HG03135 (cell line): Measurements from ENCODE around the gene LNX2.
A peak's percentile ranks its signal among the peaks of the same experiment; 100 is the strongest.
"Not testable (repeated sequence)": the region's sequence is repeated elsewhere in the genome, so short reads cannot be mapped to it uniquely, and the experiment has no call there.

Experiments used
- ATAC-seq: cut with Tn5 transposase; IDR thresholded peaks from one replicate; pipeline ENCODE4 v1.9.1; 2021; ENCODE audit warnings: mild to moderate bottlenecking, moderate library complexity; ENCODE audit not compliant: unreplicated experiment

LNX2 gene

GRCh38 chr13:27638001-27638400, 17.7 kb upstream of the LNX2 start:
- no peak for ATAC-seq

GRCh38 chr13:27637289-27637626, 16.9 kb upstream of the LNX2 start:
- ATAC-seq, result no peak

- ATAC-seq, result no peak
Observed at GRCh38 chr13:27636589-27637288, 16.4 kb upstream of the LNX2 start.

- ATAC-seq, result no peak
Observed at GRCh38 chr13:27635266-27635665, 14.9 kb upstream of the LNX2 start.

- ATAC-seq, result no peak
Observed at GRCh38 chr13:27634791-27635190, 14.5 kb upstream of the LNX2 start.

GRCh38 chr13:27634231-27634630, 13.9 kb upstream of the LNX2 start:
- ATAC-seq, result no peak

- ATAC-seq, result no peak
Observed at GRCh38 chr13:27632648-27633047, 12.3 kb upstream of the LNX2 start.

- no peak for ATAC-seq
Observed at GRCh38 chr13:27632214-27632613, 11.9 kb upstream of the LNX2 start.

- no peak for ATAC-seq
Observed at GRCh38 chr13:27631665-27632064, 11.3 kb upstream of the LNX2 start.

GRCh38 chr13:27631156-27631555, 10.8 kb upstream of the LNX2 start:
- no peak for ATAC-seq

GRCh38 chr13:27628766-27629165, 8.4 kb upstream of the LNX2 start:
- ATAC-seq, result not testable (repeated sequence)

GRCh38 chr13:27628081-27628480, 7.8 kb upstream of the LNX2 start:
- no peak for ATAC-seq

- ATAC-seq, result no peak
Observed at GRCh38 chr13:27627380-27627779, 7.1 kb upstream of the LNX2 start.

- ATAC-seq, result no peak
Observed at GRCh38 chr13:27625839-27626238, 5.5 kb upstream of the LNX2 start.

GRCh38 chr13:27624071-27624470, 3.7 kb upstream of the LNX2 start:
- ATAC-seq, result no peak

- ATAC-seq, result no peak
Observed at GRCh38 chr13:27622881-27623280, 2.6 kb upstream of the LNX2 start.

GRCh38 chr13:27622102-27622820, 1.9 kb upstream of the LNX2 start:
- peak; percentile 1 for ATAC-seq

- ATAC-seq, result peak; percentile 61
Observed at GRCh38 chr13:27621366-27622101, 1.2 kb upstream of the LNX2 start, which contains the start of gene POLR1D. POLR1D (plus strand) TSS chr13:27621892; CDS start chr13:27621984, 92 bp downstream.

- ATAC-seq, result no peak
Observed at GRCh38 chr13:27621116-27621365, 712 bp upstream of the LNX2 start.

GRCh38 chr13:27619728-27620376, 477 bp downstream of the LNX2 start:
- ATAC-seq, result peak; percentile 23

- ATAC-seq, result no peak
Observed at GRCh38 chr13:27619093-27619727, 1.1 kb downstream of the LNX2 start.
